Breast epithelium (tissue), 4 donors: Measurements from ENCODE around the gene GPR107. TPM values are rescaled to one million over a fixed set of nuclear protein-coding genes. Genes with fewer than 3 reads are reported as not detected.

ENCODE experiments used
- DNase-seq, 2 donors: peaks; one replicate each; pipeline ENCODE4 v3.0.0-alpha.2; 2019; ENCODE audit warnings: low spot score in 2 of 2
- H3K27ac ChIP-seq, 2 donors: fragments of 200-600 bp; sonication (generic) in 1 of 2; one replicate each; pipeline ENCODE4 v1.5.1; 2016 to 2019; ENCODE audit warnings: mild to moderate bottlenecking in 1 of 2
- H3K27me3 ChIP-seq, 2 donors: fragments of 200-600 bp; sonication (generic) in 1 of 2; one replicate each; pipeline versions ENCODE4 v1.5.1 to v1.6.0; 2017 to 2019; ENCODE audit warnings: control low read depth in 1 of 2, mild to moderate bottlenecking in 1 of 2
- H3K36me3 ChIP-seq: fragments of 200-600 bp; one replicate; pipeline ENCODE4 v1.5.1; 2019
- H3K4me1 ChIP-seq, 2 donors: fragments of 200-600 bp; sonication (generic); one replicate each; pipeline ENCODE4 v1.5.1; 2016 to 2019; ENCODE audit warnings: control low read depth in 1 of 2
- H3K4me3 ChIP-seq, 3 donors: fragments of 200-600 bp; sonication (generic); 1 replicate in 2 of 3; 2 replicates in 1 of 3; pipeline ENCODE4 v1.5.1; 2016 to 2019; ENCODE audit warnings: mild to moderate bottlenecking in 3 of 3, moderate library complexity in 2 of 3
- H3K9me3 ChIP-seq, 2 donors: fragments of 200-600 bp; sonication (generic) in 1 of 2; one replicate each; pipeline ENCODE4 v1.5.1; 2016 to 2019; ENCODE audit warnings: control low read depth in 1 of 2
- POLR2A ChIP-seq: fragments of 450-650 bp; IDR thresholded peaks from one replicate; pipeline ENCODE4 v1.6.1; 2016; ENCODE audit warnings: antibody characterized with exemption, mild to moderate bottlenecking, moderate library complexity
- POLR2AphosphoS5 ChIP-seq, 3 donors: sonication (generic); formaldehyde crosslinking; IDR thresholded peaks; one replicate each; pipeline ENCODE4 v1.6.1; 2017; ENCODE audit warnings: antibody characterized with exemption in 3 of 3
- intact Hi-C: fragments of 100-400 bp; cut with DNase I; formaldehyde crosslinking; loops from one replicate; pipeline ENCODE4 v1.15.1; 2023; ENCODE audit warnings: low total_unique reads
- total RNA-seq, 3 donors: library from RNA; depleted of rRNA; stranded (reverse); fragments of >200 nt; gene quantifications; one replicate each; pipeline ENCODE4 v1.1.0, GENCODE V29; 2016
- TF ChIP-seq, protein P1 (sequence below), 3 donors: fragments of 450-650 bp; IDR thresholded peaks; one replicate each; pipeline ENCODE4 v1.5.1; 2016 to 2017; ENCODE audit warnings: antibody characterized with exemption in 3 of 3, mild to moderate bottlenecking in 3 of 3, moderate library complexity in 3 of 3

Gene GPR107
- total RNA-seq, 3 donors from 2014 or later, result 22.5 to 26.9 (median 25.6) TPM

DNA sequence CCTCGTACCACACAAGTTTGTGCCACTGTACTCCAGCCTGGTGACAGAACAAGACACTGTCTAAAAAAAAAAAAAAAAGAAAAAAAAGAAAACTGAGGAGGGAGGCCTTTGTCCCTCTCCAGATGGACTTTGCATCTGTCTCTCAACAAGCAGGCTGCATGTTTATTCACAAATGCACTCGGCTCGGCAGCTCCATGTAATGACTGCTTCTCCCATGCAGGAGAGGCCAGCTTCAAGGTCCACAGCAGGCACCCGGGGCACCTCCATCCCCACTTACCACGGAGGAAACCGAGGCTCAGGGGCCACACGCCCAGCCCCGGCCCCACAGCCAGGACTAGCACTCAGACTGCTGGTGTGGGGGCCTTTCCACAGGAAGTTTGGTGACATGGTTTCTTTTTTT lies 105.4 kb downstream of the GPR107 start:
- Histone ChIP-seq H3K36me3 (no peaks in the 10 kb centered on the region), H3K27me3 (no peaks in the 10 kb centered on the region), H3K4me3 (no peak overlapping the region), H3K9me3 (no peaks in the 10 kb centered on the region), H3K27ac (no peak overlapping the region), H3K4me1 (no peaks in the 10 kb centered on the region)
- TF ChIP-seq POLR2AphosphoS5 (IDR thresholded peaks at IDR 0.05), result no peak
- TF ChIP-seq POLR2A, result no peak
- TF ChIP-seq, protein P1, sequence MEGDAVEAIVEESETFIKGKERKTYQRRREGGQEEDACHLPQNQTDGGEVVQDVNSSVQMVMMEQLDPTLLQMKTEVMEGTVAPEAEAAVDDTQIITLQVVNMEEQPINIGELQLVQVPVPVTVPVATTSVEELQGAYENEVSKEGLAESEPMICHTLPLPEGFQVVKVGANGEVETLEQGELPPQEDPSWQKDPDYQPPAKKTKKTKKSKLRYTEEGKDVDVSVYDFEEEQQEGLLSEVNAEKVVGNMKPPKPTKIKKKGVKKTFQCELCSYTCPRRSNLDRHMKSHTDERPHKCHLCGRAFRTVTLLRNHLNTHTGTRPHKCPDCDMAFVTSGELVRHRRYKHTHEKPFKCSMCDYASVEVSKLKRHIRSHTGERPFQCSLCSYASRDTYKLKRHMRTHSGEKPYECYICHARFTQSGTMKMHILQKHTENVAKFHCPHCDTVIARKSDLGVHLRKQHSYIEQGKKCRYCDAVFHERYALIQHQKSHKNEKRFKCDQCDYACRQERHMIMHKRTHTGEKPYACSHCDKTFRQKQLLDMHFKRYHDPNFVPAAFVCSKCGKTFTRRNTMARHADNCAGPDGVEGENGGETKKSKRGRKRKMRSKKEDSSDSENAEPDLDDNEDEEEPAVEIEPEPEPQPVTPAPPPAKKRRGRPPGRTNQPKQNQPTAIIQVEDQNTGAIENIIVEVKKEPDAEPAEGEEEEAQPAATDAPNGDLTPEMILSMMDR (IDR thresholded peaks at IDR 0.05), result no peak
- intact Hi-C loops, result no loop called here
- DNase-seq, result no peak

DNA sequence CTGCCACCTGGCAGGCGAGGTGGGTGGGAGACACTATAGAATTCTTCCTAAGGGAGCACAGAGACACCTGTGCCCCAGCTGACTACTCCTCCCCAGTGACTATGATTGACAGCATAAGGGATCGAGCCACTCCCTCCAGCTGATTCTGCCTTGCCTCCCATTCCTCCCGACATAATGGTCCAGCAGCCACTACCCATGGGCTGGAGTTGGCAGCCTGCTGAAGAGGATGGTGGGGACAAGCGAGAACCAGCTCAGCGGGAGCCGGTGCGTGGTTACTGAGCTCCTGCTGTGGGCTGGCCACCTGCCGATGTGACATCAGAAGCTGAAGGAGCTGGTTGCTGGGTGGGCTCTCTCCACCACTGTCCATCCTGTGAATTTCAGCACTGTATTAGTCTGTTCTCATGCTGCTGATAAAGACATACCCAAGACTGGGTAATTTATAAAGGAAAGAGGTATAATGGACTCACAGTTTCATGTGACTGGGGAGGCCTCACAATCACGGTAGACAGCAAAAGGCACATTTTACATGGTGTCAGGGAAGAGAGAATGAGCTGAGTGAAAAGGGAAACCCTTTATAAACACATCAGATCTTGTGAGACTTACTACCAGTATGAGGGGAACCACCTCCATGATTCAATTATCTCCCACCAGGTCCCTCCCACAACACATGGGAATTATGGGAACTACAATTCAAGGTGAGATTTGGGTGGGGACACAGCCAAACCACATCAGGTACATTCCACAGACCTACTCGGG lies 106.4 kb downstream of the GPR107 start:
- Histone ChIP-seq H3K36me3 (no peaks in the 10 kb centered on the region), H3K4me3 (no peak overlapping the region), H3K27ac (no peak overlapping the region), H3K9me3 (no peaks in the 10 kb centered on the region), H3K4me1 (no peaks in the 10 kb centered on the region), H3K27me3 (no peaks in the 10 kb centered on the region)
- DNase-seq, result no peak
- intact Hi-C loops, result no loop called here
- TF ChIP-seq, protein P1 (IDR thresholded peaks at IDR 0.05), result no peak
- TF ChIP-seq POLR2AphosphoS5 (IDR thresholded peaks at IDR 0.05), result no peak
- no peak for TF ChIP-seq POLR2A

DNA sequence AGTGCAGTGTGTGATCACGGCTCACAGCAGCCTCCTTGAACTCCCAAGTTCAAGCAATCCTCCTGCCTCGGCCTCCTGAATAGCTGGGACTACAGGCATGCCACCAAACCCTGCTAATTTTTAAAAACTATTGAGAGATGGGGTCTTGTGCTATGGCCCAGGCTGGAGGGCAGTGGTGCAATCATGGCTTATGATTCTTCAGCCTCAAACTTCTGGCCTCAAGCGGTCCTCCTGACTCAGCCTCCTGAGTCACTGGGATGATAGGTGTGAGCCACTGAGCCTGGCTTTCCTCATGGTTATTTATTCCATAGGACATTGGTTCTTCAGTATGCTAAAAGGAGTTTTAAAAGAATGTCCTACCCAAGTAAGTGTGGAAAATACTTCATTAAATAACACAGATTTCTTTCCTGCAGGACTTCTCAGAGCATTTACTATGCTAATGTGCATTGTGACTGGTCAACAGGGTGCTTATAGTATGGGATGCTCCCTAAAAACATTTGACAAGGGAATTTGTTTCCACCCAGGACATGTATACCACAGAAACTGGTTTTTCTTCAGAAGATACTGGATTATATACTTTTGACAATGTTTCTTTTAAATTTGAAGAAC lies 107.3 kb downstream of the GPR107 start:
- no peak for TF ChIP-seq POLR2AphosphoS5 (IDR thresholded peaks at IDR 0.05)
- TF ChIP-seq, protein P1 (IDR thresholded peaks at IDR 0.05), result no peak
- TF ChIP-seq POLR2A, result no peak
- H3K4me1 ChIP-seq, result no peaks in the 10 kb centered on the region
- H3K4me3 ChIP-seq, result no peak overlapping the region
- intact Hi-C loops, result no loop called here
- H3K36me3 ChIP-seq, result no peaks in the 10 kb centered on the region
- H3K9me3 ChIP-seq, result no peaks in the 10 kb centered on the region
- H3K27me3 ChIP-seq, result no peaks in the 10 kb centered on the region
- no peak overlapping the region for H3K27ac ChIP-seq
- DNase-seq, result no peak

DNA sequence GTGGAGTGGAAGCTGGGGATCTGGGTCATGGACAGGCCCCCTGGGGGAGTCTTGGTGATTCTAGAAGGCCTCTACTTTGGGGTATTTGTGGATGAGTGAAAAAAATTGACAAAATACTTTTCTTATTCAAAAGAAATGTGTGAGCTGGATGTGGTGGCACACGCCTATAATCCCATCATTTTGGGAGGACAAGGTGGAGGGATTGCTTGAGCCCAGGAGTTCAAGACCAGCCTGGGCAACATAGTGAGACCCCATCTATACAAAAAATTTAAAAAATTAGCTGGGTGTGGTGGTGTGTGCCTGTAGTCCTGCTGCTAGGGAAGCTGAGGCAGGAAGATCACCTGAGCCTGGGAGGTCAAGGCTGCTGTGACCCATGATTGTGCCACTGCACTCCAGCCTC lies 111.9 kb downstream of the GPR107 start:
- no peak for TF ChIP-seq POLR2A
- TF ChIP-seq, protein P1 (IDR thresholded peaks at IDR 0.05), result no peak
- TF ChIP-seq POLR2AphosphoS5 (IDR thresholded peaks at IDR 0.05), result no peak
- no peaks in the 10 kb centered on the region for H3K27me3 ChIP-seq
- no peak for DNase-seq
- H3K4me1 ChIP-seq, result no peaks in the 10 kb centered on the region
- intact Hi-C loops, result no loop called here
- H3K27ac ChIP-seq, result no peak overlapping the region
- no peaks in the 10 kb centered on the region for H3K9me3 ChIP-seq
- no peaks in the 10 kb centered on the region for H3K36me3 ChIP-seq
- H3K4me3 ChIP-seq, result no peak overlapping the region

DNA sequence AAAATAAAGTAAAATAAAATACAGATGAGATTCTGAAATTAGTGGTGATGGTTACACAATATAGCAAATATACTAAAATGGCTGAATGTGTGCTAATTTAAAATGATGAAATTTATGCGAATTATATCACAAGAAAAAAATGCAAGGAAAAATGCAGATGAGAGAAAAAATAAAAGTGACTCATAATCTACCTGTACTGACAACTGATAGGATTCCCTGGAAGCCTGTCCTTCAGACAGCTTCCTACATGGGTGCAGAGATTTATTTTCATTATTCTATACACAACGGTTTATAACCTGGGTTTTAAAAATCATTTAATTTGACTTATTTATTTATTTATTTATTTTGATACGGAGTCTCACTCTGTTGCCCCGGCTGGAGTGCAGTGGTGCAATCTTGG lies 112.7 kb downstream of the GPR107 start:
- no peaks in the 10 kb centered on the region for H3K36me3 ChIP-seq
- H3K27me3 ChIP-seq, result no peaks in the 10 kb centered on the region
- H3K9me3 ChIP-seq, result no peaks in the 10 kb centered on the region
- TF ChIP-seq POLR2A (no peak), POLR2AphosphoS5 (IDR thresholded peaks at IDR 0.05) (no peak)
- TF ChIP-seq, protein P1 (IDR thresholded peaks at IDR 0.05), result no peak
- intact Hi-C loops, result no loop called here
- no peak overlapping the region for H3K27ac ChIP-seq
- no peaks in the 10 kb centered on the region for H3K4me1 ChIP-seq
- no peak for DNase-seq
- no peak overlapping the region for H3K4me3 ChIP-seq
